Measurements from ENCODE around the gene ABLIM3. TPM values are rescaled to one million over a fixed set of nuclear protein-coding genes. Genes with fewer than 3 reads are reported as not detected.

ABLIM3 gene
- total RNA-seq, 1 donor from 2014 or later = 3.7 TPM

GRCh38 chr5:149215478-149216090 is 74.3 kb downstream of the ABLIM3 start:
- FAIRE-seq = no peak
- no peaks in the 10 kb centered on the region for H3K27me3 ChIP-seq (ENCODE audit: control insufficient read depth, insufficient read depth, low read length)
- DNase-seq (ENCODE audit: low read depth) = no peak
- H3K4me3 ChIP-seq (ENCODE audit: low read depth, low read length) = no peak overlapping the region
- no peaks in the 10 kb centered on the region for H3K36me3 ChIP-seq (ENCODE audit: control insufficient read depth, insufficient read depth, low read length)
- no peak for TF ChIP-seq CTCF (IDR thresholded peaks at IDR 0.05; ENCODE audit: insufficient read depth, low read length, severe bottlenecking)

GRCh38 chr5:149216496-149216895 is 75.2 kb downstream of the ABLIM3 start:
- DNase-seq (ENCODE audit: low read depth) = no peak
- H3K27me3 ChIP-seq (ENCODE audit: control insufficient read depth, insufficient read depth, low read length) = no peaks in the 10 kb centered on the region
- no peak overlapping the region for H3K4me3 ChIP-seq (ENCODE audit: low read depth, low read length)
- FAIRE-seq = peak; percentile 87
- TF ChIP-seq CTCF (IDR thresholded peaks at IDR 0.05; ENCODE audit: insufficient read depth, low read length, severe bottlenecking) = no peak
- no peaks in the 10 kb centered on the region for H3K36me3 ChIP-seq (ENCODE audit: control insufficient read depth, insufficient read depth, low read length)

GRCh38 chr5:149217096-149217802 is 76.0 kb downstream of the ABLIM3 start:
- no peak overlapping the region for H3K4me3 ChIP-seq (ENCODE audit: low read depth, low read length)
- DNase-seq (ENCODE audit: low read depth) (no peak), FAIRE-seq (no peak)
- TF ChIP-seq CTCF (IDR thresholded peaks at IDR 0.05; ENCODE audit: insufficient read depth, low read length, severe bottlenecking) = no peak
- no peaks in the 10 kb centered on the region for H3K36me3 ChIP-seq (ENCODE audit: control insufficient read depth, insufficient read depth, low read length)
- no peaks in the 10 kb centered on the region for H3K27me3 ChIP-seq (ENCODE audit: control insufficient read depth, insufficient read depth, low read length)

GRCh38 chr5:149217803-149218155 is 76.5 kb downstream of the ABLIM3 start:
- no peaks in the 10 kb centered on the region for H3K27me3 ChIP-seq (ENCODE audit: control insufficient read depth, insufficient read depth, low read length)
- no peak overlapping the region for H3K4me3 ChIP-seq (ENCODE audit: low read depth, low read length)
- H3K36me3 ChIP-seq (ENCODE audit: control insufficient read depth, insufficient read depth, low read length) = no peaks in the 10 kb centered on the region
- DNase-seq (ENCODE audit: low read depth) (no peak), FAIRE-seq (no peak)
- TF ChIP-seq CTCF (IDR thresholded peaks at IDR 0.05; ENCODE audit: insufficient read depth, low read length, severe bottlenecking) = no peak

GRCh38 chr5:149219584-149219983 is 78.3 kb downstream of the ABLIM3 start:
- no peak for TF ChIP-seq CTCF (IDR thresholded peaks at IDR 0.05; ENCODE audit: insufficient read depth, low read length, severe bottlenecking)
- DNase-seq (ENCODE audit: low read depth) (no peak), FAIRE-seq (no peak)
- H3K4me3 ChIP-seq (ENCODE audit: low read depth, low read length) = no peak overlapping the region
- no peaks in the 10 kb centered on the region for H3K36me3 ChIP-seq (ENCODE audit: control insufficient read depth, insufficient read depth, low read length)
- H3K27me3 ChIP-seq (ENCODE audit: control insufficient read depth, insufficient read depth, low read length) = no peaks in the 10 kb centered on the region
